ENCODE measurements around the gene MYBPC2.

DNA sequence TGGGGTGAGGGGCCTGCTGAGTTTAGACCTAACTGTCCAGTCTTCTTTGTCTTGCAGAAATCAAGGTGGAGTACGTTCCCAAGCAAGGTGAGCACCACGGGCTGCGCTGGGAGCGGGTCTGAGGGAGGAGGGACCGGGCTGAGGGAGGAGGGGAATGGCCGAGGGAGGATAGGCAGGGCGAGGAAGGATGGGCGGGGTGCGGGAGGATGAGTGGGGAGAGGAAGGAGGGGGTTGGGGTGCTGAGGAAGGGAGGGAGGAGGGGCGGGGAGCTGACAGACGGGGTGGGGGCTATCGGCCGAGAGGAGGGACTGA, 18.5 kb downstream of the MYBPC2 start:
- TF ChIP-seq BHLHE40 (IDR thresholded peaks at IDR 0.05; ENCODE audit: low read length) (no peak), GATAD2A (IDR thresholded peaks at IDR 0.05) (no peak), SIN3B (IDR thresholded peaks at IDR 0.05; ENCODE audit: low read depth) (no peak), GATA2 (CRISPR knock-in tag; IDR thresholded peaks at IDR 0.05) (no peak), ZNF282 (CRISPR knock-in tag; IDR thresholded peaks at IDR 0.05) (no peak), CREB1 (IDR thresholded peaks at IDR 0.05) (no peak), CREB1 (CRISPR knock-in tag; IDR thresholded peaks at IDR 0.05) (no peak), SRF (CRISPR knock-in tag; IDR thresholded peaks at IDR 0.05) (no peak), CTCF (IDR thresholded peaks at IDR 0.05 in 2 of 3, conservative IDR thresholded peaks at IDR 0.05 in 1 of 3; ENCODE audit: insufficient read depth in 2 of 3, low read depth in 1 of 3, low read length in 3 of 3) (no peak), ZSCAN29 (IDR thresholded peaks at IDR 0.05) (no peak), ZFX (CRISPR knock-in tag; IDR thresholded peaks at IDR 0.05) (no peak), ZNF766 (CRISPR knock-in tag; conservative IDR thresholded peaks at IDR 0.05) (no peak)
- TF ChIP-seq, protein P1, sequence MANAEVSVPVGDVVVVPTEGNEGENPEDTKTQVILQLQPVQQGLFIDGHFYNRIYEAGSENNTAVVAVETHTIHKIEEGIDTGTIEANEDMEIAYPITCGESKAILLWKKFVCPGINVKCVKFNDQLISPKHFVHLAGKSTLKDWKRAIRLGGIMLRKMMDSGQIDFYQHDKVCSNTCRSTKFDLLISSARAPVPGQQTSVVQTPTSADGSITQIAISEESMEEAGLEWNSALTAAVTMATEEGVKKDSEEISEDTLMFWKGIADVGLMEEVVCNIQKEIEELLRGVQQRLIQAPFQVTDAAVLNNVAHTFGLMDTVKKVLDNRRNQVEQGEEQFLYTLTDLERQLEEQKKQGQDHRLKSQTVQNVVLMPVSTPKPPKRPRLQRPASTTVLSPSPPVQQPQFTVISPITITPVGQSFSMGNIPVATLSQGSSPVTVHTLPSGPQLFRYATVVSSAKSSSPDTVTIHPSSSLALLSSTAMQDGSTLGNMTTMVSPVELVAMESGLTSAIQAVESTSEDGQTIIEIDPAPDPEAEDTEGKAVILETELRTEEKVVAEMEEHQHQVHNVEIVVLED (CRISPR knock-in tag; IDR thresholded peaks at IDR 0.05): no peak

Data from K562 (cell line).